Neural cell (in vitro differentiated cells): ENCODE results near the gene NUP210L.
A peak's percentile ranks its signal among the peaks of the same experiment; 100 is the strongest.

ENCODE experiments used
- CTCF ChIP-seq: fragments of 450-650 bp; IDR thresholded peaks from 2 replicates; pipeline ENCODE4 v1.5.1; 2014; ENCODE audit warnings: antibody characterized with exemption, mild to moderate bottlenecking, moderate library complexity; ENCODE audit not compliant: poor library complexity, severe bottlenecking
- EP300 ChIP-seq: fragments of 450-650 bp; conservative IDR thresholded peaks from 2 replicates; pipeline ENCODE4 v1.6.1; 2014; ENCODE audit warnings: antibody characterized with exemption, mild to moderate bottlenecking, moderate library complexity; ENCODE audit not compliant: poor library complexity, severe bottlenecking
- EZH2 ChIP-seq: fragments of 200-600, 300-800 bp; shearing (Covaris generic), sonication (generic); IDR thresholded peaks from 2 replicates; pipeline ENCODE4 v1.6.1; 2014; ENCODE audit warnings: antibody characterized with exemption, low read length, borderline replicate concordance, mild to moderate bottlenecking; ENCODE audit not compliant: insufficient read depth, poor library complexity, severe bottlenecking
- MXI1 ChIP-seq: fragments of 450-650 bp; conservative IDR thresholded peaks from 2 replicates; pipeline ENCODE4 v1.6.1; 2014; ENCODE audit warnings: antibody characterized with exemption, mild to moderate bottlenecking; ENCODE audit not compliant: poor library complexity, severe bottlenecking
- POLR2AphosphoS5 ChIP-seq: IDR thresholded peaks from 2 replicates; pipeline ENCODE4 v1.6.1; 2012
- RAD21 ChIP-seq: fragments of 450-650 bp; conservative IDR thresholded peaks from 2 replicates; pipeline ENCODE4 v1.6.1; 2014; ENCODE audit warnings: antibody characterized with exemption, mild to moderate bottlenecking, moderate library complexity
- TAF1 ChIP-seq: IDR thresholded peaks from 2 replicates; pipeline ENCODE4 v1.6.1; 2012; ENCODE audit warnings: low read depth
- TF ChIP-seq, protein P1 (sequence below): IDR thresholded peaks from 2 replicates; pipeline ENCODE4 v1.6.1; 2012; ENCODE audit warnings: borderline replicate concordance

DNA sequence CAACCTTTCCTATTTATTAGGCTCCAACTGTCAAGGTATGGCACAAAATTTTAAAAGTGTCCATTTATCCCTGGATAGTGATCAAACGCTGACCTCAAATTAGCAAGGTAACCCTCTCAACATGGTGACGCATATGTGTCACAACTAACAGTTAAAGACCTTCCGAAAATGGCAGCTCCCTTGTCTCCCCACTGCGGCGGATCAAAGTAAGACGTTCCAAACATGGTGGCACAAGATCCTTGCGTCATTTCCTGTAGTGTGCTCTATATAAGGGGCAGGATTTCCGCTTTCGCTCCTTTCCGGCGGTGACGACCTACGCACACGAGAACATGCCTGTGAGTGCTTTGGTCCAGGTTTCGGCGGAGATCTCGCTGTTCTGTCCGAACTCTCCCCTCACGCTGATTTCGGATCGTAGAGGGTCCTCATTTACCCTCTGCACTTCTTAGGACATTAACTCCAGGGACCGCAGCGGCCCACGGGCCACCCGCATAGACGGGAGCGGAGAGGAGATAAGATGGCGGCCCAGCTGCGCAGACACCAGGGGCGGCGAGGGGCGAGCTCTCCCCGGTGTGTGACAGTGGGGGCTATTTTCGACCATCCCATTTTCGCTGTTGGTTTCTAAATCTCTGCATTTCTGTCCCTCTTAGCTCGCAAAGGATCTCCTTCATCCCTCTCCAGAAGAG, 164.3 kb downstream of the NUP210L start, which contains the start of gene RPS27:
- TF ChIP-seq CTCF (peak; percentile 45), EZH2 (no peak), EP300 (peak; percentile 85), RAD21 (peak; percentile 36), POLR2AphosphoS5 (peak; percentile 100), MXI1 (peak; percentile 96), TAF1 (peak; percentile 92)
- TF ChIP-seq, protein P1, sequence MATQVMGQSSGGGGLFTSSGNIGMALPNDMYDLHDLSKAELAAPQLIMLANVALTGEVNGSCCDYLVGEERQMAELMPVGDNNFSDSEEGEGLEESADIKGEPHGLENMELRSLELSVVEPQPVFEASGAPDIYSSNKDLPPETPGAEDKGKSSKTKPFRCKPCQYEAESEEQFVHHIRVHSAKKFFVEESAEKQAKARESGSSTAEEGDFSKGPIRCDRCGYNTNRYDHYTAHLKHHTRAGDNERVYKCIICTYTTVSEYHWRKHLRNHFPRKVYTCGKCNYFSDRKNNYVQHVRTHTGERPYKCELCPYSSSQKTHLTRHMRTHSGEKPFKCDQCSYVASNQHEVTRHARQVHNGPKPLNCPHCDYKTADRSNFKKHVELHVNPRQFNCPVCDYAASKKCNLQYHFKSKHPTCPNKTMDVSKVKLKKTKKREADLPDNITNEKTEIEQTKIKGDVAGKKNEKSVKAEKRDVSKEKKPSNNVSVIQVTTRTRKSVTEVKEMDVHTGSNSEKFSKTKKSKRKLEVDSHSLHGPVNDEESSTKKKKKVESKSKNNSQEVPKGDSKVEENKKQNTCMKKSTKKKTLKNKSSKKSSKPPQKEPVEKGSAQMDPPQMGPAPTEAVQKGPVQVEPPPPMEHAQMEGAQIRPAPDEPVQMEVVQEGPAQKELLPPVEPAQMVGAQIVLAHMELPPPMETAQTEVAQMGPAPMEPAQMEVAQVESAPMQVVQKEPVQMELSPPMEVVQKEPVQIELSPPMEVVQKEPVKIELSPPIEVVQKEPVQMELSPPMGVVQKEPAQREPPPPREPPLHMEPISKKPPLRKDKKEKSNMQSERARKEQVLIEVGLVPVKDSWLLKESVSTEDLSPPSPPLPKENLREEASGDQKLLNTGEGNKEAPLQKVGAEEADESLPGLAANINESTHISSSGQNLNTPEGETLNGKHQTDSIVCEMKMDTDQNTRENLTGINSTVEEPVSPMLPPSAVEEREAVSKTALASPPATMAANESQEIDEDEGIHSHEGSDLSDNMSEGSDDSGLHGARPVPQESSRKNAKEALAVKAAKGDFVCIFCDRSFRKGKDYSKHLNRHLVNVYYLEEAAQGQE, result peak; percentile 96
